GM12872 (cell line): ENCODE data around the gene APPL1.

Experiments
- TF ChIP-seq, protein P1 (sequence below): IDR thresholded peaks from 3 replicates; pipeline ENCODE4 v1.5.1; 2011; ENCODE audit warnings: low read depth, mild to moderate bottlenecking, low read length, moderate library complexity; ENCODE audit not compliant: insufficient read depth

The APPL1 gene

DNA sequence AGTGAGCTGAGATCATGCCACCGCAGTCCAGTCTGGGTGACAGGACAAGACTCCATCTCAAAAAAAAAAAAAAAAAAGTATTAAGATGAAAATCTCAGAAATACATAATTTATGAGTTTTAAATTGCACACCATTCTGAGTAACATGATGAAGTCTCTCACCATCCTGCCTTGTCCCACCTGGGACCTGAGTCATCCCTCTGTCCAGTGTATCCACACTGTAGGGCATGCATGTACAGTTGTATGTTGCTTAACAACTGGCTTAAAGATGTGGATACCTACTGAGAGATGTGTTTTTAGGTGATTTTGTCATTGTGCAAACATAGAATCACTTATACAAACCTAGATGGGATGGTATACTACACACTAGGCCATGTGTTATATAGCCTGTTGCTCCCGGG is 47.9 kb downstream of the APPL1 start:
- TF ChIP-seq, protein P1, sequence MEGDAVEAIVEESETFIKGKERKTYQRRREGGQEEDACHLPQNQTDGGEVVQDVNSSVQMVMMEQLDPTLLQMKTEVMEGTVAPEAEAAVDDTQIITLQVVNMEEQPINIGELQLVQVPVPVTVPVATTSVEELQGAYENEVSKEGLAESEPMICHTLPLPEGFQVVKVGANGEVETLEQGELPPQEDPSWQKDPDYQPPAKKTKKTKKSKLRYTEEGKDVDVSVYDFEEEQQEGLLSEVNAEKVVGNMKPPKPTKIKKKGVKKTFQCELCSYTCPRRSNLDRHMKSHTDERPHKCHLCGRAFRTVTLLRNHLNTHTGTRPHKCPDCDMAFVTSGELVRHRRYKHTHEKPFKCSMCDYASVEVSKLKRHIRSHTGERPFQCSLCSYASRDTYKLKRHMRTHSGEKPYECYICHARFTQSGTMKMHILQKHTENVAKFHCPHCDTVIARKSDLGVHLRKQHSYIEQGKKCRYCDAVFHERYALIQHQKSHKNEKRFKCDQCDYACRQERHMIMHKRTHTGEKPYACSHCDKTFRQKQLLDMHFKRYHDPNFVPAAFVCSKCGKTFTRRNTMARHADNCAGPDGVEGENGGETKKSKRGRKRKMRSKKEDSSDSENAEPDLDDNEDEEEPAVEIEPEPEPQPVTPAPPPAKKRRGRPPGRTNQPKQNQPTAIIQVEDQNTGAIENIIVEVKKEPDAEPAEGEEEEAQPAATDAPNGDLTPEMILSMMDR = no peak

DNA sequence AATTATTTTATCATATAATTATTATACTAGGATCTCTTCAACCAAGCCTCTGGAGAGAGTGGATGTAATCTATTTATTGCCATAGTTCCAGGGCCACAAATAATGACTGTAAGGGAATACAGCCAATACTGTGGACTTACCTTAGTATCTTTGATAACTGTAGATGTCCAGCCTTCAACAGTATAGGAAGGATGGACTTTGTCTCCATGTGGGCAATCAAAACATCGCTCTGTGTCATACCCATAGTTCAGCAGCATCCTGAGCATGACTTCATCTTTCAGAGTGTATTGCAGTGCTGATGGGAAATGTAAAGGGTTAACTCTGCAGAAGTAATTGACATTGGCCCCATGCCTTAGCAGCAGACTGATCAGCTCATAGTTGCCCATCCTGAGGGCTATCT is 50.7 kb downstream of the APPL1 start:
- TF ChIP-seq, protein P1 = no peak

DNA sequence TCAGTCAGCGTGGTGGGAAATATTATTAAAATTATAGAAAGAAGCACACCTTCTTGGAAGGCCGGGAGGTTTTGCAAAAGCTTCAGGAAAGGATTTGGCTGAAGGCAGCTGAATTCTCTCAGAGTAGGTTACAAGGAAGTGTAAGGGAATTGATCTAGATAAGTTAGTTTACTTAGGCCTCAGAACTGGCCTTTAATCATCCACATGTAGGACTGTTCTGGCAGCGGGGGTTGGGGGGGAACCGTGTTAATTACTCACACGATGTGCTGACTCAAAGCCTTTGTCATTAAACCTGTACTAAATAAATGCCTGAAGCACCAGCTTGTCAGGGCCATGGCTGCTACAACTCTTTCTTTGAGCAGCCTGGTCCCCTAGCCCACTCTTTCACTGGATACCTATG is 52.2 kb downstream of the APPL1 start:
- TF ChIP-seq, protein P1 = no peak

DNA sequence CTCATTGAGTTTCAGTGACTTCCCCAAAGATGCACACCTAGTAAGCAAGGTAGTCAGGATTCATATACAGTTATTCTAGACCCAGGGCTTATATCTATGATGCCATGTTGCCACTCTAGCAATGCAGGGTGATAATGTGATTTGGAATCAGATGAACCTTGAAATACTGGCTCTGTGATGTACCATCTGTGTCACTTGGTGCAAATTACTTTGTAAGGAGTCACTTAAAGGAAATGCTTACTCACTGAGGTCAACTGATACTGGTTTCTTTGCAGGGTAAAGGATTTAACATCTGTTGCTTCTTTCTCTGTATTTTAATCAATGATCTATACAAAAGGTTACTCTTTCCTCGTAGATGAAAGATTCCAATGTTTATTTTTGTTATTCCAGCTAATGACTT is 54.2 kb downstream of the APPL1 start:
- TF ChIP-seq, protein P1 = no peak

DNA sequence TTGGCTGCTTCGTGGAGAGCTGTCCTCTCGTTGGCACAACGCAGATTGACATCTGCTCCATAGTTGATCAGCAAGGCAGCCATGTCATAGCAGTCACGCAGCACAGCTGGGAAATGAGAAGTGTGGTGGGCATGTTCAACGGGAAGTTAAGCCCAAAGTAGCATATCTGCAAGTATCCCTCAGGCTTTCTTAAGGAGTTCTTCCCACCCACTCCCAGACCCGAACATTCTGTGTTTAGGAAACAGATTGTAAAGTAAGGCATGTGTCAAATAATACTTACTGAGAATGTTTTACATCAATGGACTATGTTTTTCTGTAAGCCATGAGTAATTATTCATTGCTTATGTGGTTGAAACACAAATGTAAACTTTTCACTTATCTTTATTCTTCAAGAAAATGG is 55.8 kb downstream of the APPL1 start:
- TF ChIP-seq, protein P1 = no peak

DNA sequence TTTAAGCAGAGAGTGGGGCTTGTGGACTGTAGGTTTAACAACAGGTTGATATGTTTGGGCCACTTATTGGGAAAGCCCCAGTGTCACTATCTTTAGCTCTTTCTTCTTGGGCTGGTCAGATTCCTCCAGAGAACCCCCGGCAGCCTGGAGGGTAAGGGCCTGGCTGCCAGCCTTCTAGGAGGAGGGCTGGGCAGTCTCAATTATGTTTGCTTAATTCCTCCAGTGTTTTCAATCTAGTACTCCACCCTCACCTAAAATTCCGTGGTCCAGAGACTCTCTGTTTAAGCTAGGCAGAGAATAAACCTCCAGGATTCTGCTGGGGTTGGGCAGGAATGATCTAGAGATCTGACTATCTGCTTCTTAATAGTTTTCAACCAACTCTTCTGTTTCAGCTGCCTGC is 59.7 kb downstream of the APPL1 start:
- TF ChIP-seq, protein P1 = no peak

DNA sequence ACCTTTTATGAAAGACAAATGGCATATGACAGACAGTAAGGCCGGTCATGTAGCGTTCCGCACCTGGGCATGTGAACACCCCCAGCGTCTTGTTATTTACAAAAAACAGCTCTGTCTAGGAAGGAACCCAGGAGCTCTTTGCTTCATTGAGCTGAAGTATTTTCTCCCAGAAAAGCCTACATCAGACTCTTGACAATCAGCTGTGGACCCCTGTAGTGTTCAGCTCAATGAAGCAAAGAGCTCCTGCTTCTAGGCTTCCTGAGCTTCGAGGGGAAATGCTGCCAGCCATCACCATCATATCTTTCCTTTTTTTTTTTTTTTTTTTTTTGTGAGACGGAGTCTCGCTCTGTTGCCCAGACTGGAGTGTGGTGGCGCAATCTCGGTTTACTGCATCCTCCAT is 60.9 kb downstream of the APPL1 start:
- TF ChIP-seq, protein P1 = no peak
